ENCODE measurements around the gene CORO2B.

CORO2B gene

DNA sequence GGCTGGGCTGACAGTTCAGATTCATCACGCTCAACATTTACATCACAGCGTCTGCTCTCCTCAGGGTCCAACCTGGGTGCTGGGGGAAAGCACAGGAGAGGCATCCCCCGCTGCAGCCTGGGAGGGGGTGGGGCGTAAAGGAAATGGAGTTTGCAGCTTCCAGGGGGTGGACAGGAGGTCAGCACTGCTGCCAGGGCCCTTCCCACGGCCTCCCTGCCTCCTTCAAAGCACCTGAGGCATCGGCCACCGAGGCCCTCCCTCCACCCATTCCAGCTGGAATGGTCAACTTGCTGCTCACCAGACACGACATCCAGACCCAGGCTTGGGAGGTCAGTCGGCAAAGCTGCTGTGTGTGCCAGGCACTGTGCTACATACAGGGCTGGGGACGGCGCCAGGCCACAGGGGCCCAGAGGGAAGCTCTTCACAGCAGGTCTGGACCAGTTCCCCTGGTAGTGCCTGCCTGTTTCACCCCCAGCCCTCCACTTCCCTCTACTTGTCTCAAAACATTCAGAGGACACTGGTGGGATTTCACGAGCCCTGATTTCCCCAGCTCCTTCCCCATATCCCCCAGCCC is 121.2 kb downstream of the CORO2B start:
- DNase-seq (ENCODE audit: low spot score) = no peak

DNA sequence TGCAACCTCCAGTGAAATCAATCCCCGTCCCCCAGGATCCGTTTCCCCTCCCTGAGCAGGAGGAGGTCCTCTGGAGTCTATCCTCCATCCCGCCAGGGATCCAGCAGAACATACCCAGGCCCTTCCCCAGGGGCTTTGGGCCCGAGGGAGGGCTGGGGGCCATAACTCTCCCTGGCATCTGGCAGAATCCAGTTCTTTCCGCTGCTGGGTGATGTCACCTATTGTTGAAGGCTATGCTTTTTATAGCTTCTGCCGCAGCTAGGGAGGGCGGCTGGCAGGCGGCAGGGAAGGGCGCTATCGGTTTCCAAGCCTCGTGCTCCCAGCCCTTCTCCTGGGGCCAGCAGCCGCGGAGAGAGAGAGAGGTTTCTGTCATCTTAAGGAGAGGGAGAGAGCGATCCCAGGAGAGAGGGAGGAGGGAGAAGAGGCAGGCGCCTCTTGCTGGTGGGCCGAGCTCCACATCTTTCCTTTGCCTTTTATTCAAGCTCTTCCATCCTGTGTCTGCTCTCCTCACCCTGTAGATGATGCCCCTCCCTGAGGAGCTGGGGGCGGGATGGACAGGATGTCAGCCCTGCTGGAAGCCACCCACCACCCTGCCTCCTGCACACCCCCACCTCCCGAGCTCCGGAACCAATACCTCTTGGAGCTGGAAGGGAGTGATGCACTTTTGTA is 121.8 kb downstream of the CORO2B start:
- peak; percentile 17 for DNase-seq (ENCODE audit: low spot score)

DNA sequence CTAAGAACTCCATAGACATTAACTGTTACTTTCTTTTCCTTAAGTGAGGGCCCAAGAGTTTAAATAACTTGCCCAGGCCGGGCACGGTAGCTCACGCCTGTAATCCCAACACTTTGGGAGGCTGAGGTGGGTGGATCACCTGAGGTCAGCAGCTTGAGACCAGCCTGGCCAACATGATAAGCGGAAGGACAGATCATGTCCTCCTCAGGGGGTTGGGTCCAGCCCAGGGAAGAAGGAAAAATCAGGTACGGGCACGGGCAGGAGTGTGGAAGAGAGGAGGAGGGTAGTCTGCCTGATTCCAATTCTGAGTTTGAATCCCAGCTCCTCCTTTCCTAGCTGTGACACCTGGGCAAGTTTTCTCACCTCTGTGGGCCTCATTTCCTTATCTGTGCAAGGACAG is 123.1 kb downstream of the CORO2B start:
- DNase-seq (ENCODE audit: low spot score) = no peak

DNA sequence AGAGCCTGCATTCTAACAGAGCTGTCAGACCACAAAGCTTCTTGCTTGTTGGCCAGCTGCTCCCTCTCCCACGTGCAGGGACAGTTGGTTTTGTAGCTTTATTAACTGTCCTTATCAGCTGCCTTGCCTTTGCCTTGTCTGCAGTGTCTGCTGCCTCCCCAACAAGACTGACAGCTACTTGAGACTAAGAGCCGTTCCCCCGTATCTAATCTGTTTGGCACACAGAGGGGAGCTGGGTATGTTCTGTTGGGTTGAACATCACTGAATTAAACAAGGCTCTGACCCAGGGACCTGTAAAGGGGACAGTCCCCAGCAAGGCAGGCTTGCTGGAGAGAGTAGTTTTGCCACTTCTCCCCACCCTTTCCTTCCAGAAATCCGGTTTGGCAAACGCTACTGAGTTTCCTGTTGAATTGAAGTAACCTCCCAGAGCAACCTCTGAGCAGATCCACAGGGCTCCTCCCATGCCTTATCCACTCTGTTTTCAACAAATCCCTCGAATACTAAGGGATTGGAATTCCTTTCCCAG is 125.8 kb downstream of the CORO2B start:
- DNase-seq (ENCODE audit: low spot score) = no peak

GRCh38 chr15:68706256-68706655 is 127.5 kb downstream of the CORO2B start:
- DNase-seq (ENCODE audit: low spot score) = no peak

DNA sequence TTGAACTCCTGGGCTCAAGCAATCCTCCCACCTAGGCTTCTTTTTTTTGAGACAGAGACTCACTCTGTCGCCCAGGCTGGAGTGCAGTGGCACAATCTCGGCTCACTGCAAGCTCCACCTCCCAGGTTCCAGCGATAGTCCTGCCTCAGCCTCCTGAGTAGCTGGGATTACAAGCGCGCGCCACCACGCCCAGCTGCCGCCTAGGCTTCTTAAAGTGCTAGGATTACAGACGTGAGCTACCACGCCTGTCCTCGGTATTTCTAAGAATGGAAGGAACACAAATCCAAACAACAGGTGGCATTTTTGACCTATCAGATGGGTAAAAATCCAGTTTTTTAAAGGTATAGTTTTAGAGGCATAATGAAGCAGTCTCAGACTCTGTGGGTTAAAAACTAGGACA is 128.1 kb downstream of the CORO2B start:
- no peak for DNase-seq (ENCODE audit: low spot score)

DNA sequence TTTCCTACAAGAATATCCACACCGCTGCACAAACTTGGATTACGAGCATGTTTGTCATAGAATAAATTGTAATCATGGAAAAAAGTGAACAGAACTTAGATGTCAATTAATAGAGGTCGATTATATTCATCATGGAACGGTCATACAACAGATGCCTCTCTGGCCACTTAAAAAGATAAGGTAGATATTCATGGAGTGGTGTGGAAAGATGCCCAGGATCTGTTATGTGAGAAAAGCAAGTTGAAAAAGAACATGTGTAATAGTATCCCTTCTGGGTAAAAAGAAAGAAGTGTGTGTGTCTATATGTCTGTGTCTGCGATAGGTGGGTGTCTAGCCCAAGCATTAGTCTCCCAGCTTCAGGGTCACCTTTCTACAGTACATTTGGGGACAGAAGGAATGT is 128.6 kb downstream of the CORO2B start:
- no peak for DNase-seq (ENCODE audit: low spot score)

DNA sequence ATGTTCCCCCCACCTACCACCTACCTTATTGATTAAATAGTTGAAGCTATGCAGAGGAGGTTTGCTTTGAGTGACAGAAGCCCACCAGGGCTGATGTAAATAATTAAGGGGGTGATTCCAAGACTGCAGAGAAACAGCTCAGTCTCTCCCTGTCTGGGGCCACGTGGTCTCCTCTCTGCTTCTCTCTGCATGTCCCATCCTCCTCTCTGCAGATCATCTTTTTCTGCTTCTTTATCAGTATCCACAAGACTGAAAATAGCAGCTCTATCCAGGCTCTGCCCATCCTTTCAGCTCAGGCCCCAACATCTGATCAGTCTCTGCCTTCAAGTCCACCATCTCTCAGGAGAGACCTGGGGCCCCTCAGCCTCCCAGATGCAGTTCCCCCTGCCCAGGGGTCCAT is 131.1 kb downstream of the CORO2B start:
- DNase-seq (ENCODE audit: low spot score) = no peak

- DNase-seq (ENCODE audit: low spot score) = no peak
Measured at GRCh38 chr15:68710536-68710935, 131.7 kb downstream of the CORO2B start.

DNA sequence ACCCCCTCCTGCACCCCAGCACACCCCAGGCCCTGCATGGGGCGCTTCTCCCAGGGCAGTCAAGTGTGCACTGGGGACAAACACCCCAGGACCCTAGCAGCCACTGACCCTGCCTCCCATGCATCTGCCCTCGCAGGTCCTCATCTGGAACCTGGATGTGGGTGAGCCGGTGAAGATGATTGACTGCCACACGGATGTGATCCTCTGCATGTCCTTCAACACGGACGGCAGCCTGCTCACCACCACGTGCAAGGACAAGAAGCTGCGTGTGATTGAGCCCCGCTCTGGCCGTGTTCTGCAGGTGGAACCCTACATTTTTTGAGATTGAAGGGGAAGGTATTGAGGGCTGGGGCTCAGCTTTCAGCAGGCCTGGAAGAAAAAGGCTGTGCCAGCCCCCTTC is 132.6 kb downstream of the CORO2B start:
- no peak for DNase-seq (ENCODE audit: low spot score)

GRCh38 chr15:68712886-68713285 is 134.1 kb downstream of the CORO2B start:
- no peak for DNase-seq (ENCODE audit: low spot score)

GRCh38 chr15:68713874-68714273 is 135.1 kb downstream of the CORO2B start:
- no peak for DNase-seq (ENCODE audit: low spot score)

DNA sequence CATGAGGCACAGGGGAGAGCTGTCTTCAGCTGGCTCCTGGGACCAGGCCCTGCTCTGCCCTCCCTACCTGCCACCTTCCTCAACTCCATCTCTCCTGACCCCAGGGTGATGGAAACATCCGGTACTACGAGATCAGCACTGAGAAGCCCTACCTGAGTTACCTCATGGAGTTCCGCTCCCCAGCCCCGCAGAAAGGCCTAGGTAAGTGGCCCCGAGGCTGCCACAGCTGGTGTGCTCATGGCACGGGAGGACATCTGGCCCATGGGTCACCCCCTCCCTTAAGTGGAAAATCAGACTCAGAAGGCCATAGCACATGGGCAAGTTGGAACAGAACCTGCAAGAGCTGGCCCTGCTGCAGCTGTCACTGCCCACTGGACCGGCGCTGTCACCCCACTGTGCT is 136.3 kb downstream of the CORO2B start:
- no peak for DNase-seq (ENCODE audit: low spot score)

DNA sequence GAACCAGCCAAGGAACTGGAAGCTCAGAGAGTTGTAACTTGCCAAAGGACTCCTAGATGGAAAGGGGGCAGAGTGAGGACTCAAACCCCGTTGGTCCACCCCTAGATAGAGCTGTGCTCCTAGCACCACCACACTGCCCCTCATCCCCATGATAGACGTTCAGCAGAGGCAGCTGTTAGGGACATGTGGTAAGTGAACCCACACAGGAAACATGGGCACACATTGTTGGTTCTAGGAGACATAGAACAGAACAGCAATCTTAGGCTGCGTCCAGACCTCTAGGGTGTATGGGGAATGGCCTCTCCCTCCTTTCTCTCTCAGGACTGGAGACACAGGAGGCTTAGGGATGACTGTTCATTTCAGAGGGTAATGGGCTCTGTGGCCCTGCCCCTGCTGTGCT is 139.2 kb downstream of the CORO2B start:
- no peak for DNase-seq (ENCODE audit: low spot score)

- DNase-seq (ENCODE audit: low spot score) = no peak
Measured at GRCh38 chr15:68718468-68718867, 139.7 kb downstream of the CORO2B start.

GRCh38 chr15:68719051-68719450 is 140.3 kb downstream of the CORO2B start:
- no peak for DNase-seq (ENCODE audit: low spot score)

- no peak for DNase-seq (ENCODE audit: low spot score)
Measured at GRCh38 chr15:68719672-68720071, 140.9 kb downstream of the CORO2B start.

- no peak for DNase-seq (ENCODE audit: low spot score)
Measured at GRCh38 chr15:68721886-68722285, 143.1 kb downstream of the CORO2B start.

- no peak for DNase-seq (ENCODE audit: low spot score)
Measured at GRCh38 chr15:68725736-68726135, 146.9 kb downstream of the CORO2B start.

DNA sequence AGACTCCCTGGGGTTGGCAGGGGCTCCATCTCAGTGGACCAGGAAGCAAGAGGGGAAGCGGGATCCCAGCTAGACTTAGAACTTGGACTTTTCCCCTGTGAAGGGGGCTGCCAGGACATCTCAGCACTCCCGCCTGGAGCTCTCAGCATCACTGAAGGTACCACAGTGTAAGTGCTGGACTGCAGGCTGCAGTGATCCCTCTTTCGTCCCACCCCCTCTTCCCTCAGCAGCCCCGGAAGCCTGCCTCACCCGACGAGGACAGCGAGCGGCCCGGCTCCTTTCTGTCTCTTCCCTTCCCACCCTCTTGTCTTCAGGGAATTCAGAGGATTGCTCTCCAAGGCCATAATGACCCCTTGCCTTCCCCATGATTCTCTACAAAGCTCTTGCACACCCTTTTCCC is 147.5 kb downstream of the CORO2B start:
- DNase-seq (ENCODE audit: low spot score) = no peak

DNA sequence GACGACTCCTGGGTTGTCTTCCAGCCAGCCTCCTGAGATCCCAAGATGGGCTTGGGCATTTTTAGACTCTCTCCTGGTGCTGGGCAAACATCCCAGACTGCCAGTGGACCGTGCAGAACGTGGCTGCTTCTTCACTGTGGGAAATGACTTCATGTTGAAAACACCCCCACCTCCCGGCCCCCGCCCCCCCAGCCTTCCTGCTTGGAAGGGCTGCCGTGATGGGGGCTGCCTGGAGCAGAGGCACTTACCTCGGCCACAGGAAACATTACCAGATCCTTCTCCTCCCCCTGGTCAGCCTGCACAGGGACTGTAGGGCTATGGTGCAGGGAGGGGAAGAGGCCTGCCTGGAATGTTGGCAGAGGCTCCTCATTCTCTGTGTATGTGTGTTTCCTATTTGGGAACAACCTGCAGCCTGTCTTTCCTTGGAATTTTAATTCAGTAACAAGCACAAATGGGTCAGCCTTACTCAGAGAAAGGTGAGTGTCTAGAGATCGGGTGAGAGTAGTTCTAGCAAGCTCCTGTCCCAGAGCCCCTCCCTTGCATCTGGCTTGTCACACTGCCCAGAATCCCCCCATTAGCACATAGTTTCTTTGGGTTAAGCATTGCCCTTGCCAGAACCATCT is 151.1 kb downstream of the CORO2B start:
- DNase-seq (ENCODE audit: low spot score) = no peak

- DNase-seq (ENCODE audit: low spot score) = no peak
Measured at GRCh38 chr15:68730471-68730919, 151.7 kb downstream of the CORO2B start.
